ENCODE measurements around the gene SYTL4.

GRCh38 chrX:100652266-100652665 is 79.7 kb downstream of the SYTL4 start:
- TF ChIP-seq CTCF (IDR thresholded peaks at IDR 0.05; ENCODE audit: low read depth, low read length) (no peak), EZH2phosphoT487 (IDR thresholded peaks at IDR 0.05; ENCODE audit: low read depth) (no peak)
